UCSD-AML1 (cell line): Measurements from ENCODE around the gene RTTN.

Experiments used
- DNase-seq: peaks from one replicate; lab custom pipeline; 2025; ENCODE audit not compliant: unreplicated experiment; lab: John Stamatoyannopoulos, UW

RTTN gene

GRCh38 chr18:70029163-70029562 lies 176.3 kb downstream of the RTTN start:
- no peak for DNase-seq

GRCh38 chr18:70028734-70029133 lies 176.8 kb downstream of the RTTN start:
- DNase-seq, result no peak

- DNase-seq, result no peak
Observed at GRCh38 chr18:70028084-70028483, 177.4 kb downstream of the RTTN start.

GRCh38 chr18:70025580-70025979 lies 179.9 kb downstream of the RTTN start:
- no peak for DNase-seq

- DNase-seq, result no peak
Observed at GRCh38 chr18:70024829-70025228, 180.7 kb downstream of the RTTN start.

GRCh38 chr18:70024093-70024492 lies 181.4 kb downstream of the RTTN start:
- DNase-seq, result no peak

GRCh38 chr18:70022636-70023035 lies 182.9 kb downstream of the RTTN start:
- no peak for DNase-seq

- no peak for DNase-seq
Observed at GRCh38 chr18:70021498-70021897, 184.0 kb downstream of the RTTN start.

- no peak for DNase-seq
Observed at GRCh38 chr18:70021043-70021442, 184.4 kb downstream of the RTTN start.

- no peak for DNase-seq
Observed at GRCh38 chr18:70019991-70020390, 185.5 kb downstream of the RTTN start.

- no peak for DNase-seq
Observed at GRCh38 chr18:70019136-70019535, 186.4 kb downstream of the RTTN start.

GRCh38 chr18:70015127-70015526 lies 190.4 kb downstream of the RTTN start:
- DNase-seq, result no peak

GRCh38 chr18:70005580-70005979 lies 199.9 kb downstream of the RTTN start:
- DNase-seq, result no peak

- no peak for DNase-seq
Observed at GRCh38 chr18:70004696-70005095, 200.8 kb downstream of the RTTN start.

- no peak for DNase-seq
Observed at GRCh38 chr18:69999656-70000055, 205.8 kb downstream of the RTTN start.

- no peak for DNase-seq
Observed at GRCh38 chr18:69998523-69998987, 206.9 kb downstream of the RTTN start.

GRCh38 chr18:69996951-69997798 lies 208.3 kb downstream of the RTTN start:
- no peak for DNase-seq

- no peak for DNase-seq
Observed at GRCh38 chr18:69996417-69996816, 209.1 kb downstream of the RTTN start.

GRCh38 chr18:69995774-69996173 lies 209.7 kb downstream of the RTTN start:
- DNase-seq, result no peak

- DNase-seq, result no peak
Observed at GRCh38 chr18:69992776-69993175, 212.7 kb downstream of the RTTN start.

- no peak for DNase-seq
Observed at GRCh38 chr18:69987870-69988269, 217.6 kb downstream of the RTTN start.

GRCh38 chr18:69985239-69985638 lies 220.2 kb downstream of the RTTN start:
- DNase-seq, result no peak

- no peak for DNase-seq
Observed at GRCh38 chr18:69982417-69982816, 223.1 kb downstream of the RTTN start.
